ENCODE results near the gene TNS3.

The TNS3 gene

DNA sequence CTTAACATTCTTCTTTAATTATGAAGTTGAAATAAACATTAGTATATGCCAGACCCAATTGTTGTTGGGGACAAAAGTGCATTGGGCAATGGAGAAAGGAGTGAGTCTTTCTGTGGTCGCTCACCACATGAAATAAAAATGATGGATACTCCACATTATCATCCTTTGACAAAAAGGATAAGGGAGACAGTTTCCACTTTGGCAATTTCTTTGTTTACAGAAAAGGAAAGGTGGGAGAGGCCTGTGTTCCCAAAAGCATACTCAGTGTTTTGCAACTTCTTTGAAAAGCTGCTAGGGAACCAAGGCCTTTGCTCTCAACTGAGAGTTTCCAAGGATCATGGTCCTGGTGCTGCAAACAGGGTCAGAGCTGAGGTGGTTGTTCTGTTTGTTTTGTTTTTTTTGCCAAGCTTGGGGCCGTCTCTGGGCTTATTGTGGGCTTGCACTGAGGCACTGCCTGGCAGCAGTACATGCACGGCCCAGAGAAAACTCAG lies 341.9 kb downstream of the TNS3 start:
- TF ChIP-seq GATA1 (IDR thresholded peaks at IDR 0.05; ENCODE audit: low read depth, low read length) = no peak
- no peak for TF ChIP-seq POLR2A (IDR thresholded peaks at IDR 0.05; ENCODE audit: low read length)
- no peak for DNase-seq

DNA sequence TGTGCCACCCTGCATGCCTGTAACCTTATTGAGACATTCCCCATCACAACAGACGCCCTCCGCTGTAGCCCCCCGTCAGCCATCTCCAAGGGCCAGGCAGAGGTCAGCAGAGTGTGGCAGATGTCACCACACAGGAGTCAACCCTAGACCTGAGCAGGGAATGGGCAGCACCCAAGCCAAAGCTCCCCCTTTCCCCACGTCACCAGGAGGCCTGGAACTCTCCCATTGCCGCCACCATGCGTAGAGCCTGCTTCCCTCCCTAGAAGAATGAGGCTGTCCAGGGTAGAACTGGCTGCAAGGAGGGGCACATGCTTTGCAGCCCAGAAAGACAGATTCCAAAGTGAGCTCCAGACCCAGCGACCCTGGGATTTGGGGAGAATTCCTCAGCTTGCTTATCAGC lies 342.9 kb downstream of the TNS3 start:
- TF ChIP-seq GATA1 (IDR thresholded peaks at IDR 0.05; ENCODE audit: low read depth, low read length) (no peak), POLR2A (IDR thresholded peaks at IDR 0.05; ENCODE audit: low read length) (no peak)
- DNase-seq = no peak

DNA sequence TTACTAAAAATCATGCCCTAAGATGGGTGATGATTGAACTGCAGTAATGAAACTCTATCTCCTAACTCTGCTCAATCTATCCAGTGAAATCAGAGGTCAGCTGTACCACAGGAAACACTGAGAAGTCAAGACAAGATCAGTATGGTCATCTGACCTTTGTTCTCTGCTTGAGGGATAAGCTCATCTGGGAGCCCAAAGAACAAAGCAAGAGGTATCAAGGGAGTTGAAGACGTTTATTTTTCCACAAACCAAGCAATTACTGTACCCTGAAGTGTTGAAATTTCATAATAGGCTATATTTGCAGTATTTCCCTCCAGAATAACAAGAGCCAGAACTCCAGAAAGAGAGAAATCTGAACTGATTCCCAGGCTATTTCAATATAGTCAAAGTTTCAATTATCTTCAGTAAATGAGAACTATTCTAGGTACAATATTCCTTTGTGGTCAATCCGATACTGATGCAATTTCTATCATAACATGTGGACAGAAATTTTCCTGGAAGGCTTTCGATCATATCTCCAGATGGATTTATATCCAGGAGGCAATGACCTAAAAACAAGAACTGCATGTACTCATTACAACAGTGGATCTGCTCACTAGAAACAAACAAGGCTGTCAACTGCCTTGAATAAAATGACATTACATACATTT lies 345.3 kb downstream of the TNS3 start:
- no peak for TF ChIP-seq GATA1 (IDR thresholded peaks at IDR 0.05; ENCODE audit: low read depth, low read length)
- no peak for TF ChIP-seq POLR2A (IDR thresholded peaks at IDR 0.05; ENCODE audit: low read length)
- DNase-seq = no peak

DNA sequence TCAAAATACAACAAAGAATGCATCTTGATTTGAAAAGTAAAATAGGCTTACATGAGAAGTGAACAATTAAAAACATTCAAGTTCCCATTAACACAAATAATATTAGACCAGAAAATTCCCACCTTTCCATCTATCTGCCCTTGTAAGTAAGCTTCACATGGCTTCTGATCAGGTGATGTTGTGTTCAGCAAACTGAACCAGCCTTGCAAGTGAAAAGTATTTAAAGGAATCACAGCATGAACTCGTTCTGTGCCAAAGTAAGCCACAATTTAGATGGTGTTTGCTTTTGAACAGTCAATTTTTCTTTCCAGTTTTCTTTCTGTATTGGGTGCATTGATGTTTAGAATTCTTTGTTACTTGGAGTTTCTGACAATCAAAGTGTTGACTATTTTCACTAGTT lies 347.9 kb downstream of the TNS3 start:
- DNase-seq = no peak
- TF ChIP-seq POLR2A (IDR thresholded peaks at IDR 0.05; ENCODE audit: low read length) (no peak), GATA1 (IDR thresholded peaks at IDR 0.05; ENCODE audit: low read depth, low read length) (no peak)

DNA sequence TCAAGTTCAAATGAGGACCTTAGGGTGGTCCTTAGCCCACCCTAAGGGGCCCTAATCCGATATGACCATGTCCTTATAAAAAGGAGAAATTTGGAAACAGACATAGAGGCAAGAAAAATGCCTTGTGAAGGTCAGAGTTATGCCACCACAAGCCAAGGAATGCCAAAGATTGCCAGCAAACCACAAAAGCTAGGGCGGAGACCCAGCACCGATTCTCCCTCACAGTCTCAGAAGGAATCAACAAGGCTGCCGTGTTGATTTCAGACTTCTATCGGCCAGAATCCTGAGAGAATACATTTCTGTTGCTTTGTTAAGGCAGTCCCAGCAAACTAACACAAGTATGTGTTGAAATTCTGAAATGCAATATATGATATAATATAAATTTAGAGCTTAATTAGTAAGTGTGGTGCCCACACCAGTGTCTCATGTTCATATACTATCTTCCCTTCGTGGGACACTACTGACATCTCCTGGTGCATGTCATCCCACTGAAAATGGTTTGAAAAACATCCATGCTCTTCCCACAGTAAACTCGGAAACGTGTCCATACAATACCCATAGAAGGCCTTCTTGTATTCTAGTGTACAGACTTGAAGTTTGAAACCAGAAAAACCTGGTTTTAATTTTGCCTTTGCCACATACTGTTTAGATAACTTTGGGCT lies 349.0 kb downstream of the TNS3 start:
- DNase-seq = no peak
- TF ChIP-seq GATA1 (IDR thresholded peaks at IDR 0.05; ENCODE audit: low read depth, low read length) = no peak
- no peak for TF ChIP-seq POLR2A (IDR thresholded peaks at IDR 0.05; ENCODE audit: low read length)

DNA sequence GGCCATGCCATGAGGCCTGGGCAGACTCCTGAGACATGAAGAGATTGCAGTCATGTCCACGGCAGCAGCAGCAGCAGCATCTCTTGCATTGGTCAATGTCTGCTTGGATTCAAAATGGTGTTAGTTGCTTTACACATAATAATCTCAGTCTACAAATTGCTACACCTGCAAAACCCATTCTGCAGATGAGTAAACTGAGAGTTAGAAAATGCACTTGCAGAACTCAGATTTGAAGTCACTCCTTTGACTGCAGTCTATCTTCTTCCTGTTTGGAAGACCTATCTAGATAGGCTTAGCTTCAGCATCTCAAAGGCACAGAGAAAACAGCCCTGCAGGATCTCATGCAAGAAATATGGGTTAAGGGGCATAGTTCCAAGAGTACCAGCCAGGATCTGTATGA lies 350.3 kb downstream of the TNS3 start:
- no peak for DNase-seq
- TF ChIP-seq POLR2A (IDR thresholded peaks at IDR 0.05; ENCODE audit: low read length) = no peak
- TF ChIP-seq GATA1 (IDR thresholded peaks at IDR 0.05; ENCODE audit: low read depth, low read length) = no peak

GRCh38 chr7:47231032-47231431 lies 350.9 kb downstream of the TNS3 start:
- no peak for DNase-seq
- no peak for TF ChIP-seq GATA1 (IDR thresholded peaks at IDR 0.05; ENCODE audit: low read depth, low read length)
- TF ChIP-seq POLR2A (IDR thresholded peaks at IDR 0.05; ENCODE audit: low read length) = no peak

- peak in 1 of 2 experiments; percentile 2 for DNase-seq
- TF ChIP-seq POLR2A (IDR thresholded peaks at IDR 0.05; ENCODE audit: low read length) (no peak), GATA1 (IDR thresholded peaks at IDR 0.05; ENCODE audit: low read depth, low read length) (no peak)
Observed at GRCh38 chr7:47228386-47229014, 353.4 kb downstream of the TNS3 start.

DNA sequence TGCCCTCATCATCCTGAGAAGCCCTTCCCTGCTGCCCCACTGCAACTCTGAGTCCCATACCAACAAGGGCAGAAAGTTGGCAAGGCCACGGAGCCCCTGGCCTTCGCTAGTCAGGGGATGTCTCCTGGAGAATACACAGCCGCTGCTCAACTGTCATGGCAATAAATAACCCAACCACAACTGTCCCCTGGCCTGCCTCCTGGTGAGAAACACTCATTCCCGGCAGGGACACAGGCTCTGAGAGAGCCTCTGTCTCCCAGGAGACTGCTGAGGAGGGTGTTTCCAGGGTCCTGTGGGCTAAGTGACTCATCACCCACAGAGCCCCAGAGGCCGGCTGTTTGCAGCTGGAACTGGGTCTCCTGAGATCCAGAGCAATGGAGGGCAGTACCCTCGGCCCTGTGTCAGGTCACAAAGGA lies 354.1 kb downstream of the TNS3 start:
- DNase-seq = no peak
- TF ChIP-seq POLR2A (IDR thresholded peaks at IDR 0.05; ENCODE audit: low read length) (no peak), GATA1 (IDR thresholded peaks at IDR 0.05; ENCODE audit: low read depth, low read length) (no peak)

DNA sequence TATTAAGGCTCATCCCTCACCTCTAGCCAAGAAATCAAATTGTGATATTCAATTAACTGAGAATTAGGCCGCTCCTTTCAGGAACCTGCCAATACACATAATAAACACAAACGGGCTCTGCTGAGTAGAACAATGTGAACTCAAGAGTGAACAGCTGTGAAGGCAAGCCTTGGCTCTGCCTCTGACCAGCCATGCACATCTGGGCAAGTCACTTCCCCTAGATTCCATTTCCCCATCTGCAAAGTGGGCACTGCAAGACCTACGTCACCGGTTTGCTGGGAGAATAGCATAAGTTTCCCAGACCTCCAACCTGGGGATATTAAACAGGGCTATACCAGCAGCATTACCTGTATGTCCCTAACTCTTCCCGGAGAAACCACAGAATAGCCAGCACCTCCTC lies 355.2 kb downstream of the TNS3 start:
- TF ChIP-seq POLR2A (IDR thresholded peaks at IDR 0.05; ENCODE audit: low read length) = no peak
- no peak for TF ChIP-seq GATA1 (IDR thresholded peaks at IDR 0.05; ENCODE audit: low read depth, low read length)
- DNase-seq = no peak

DNA sequence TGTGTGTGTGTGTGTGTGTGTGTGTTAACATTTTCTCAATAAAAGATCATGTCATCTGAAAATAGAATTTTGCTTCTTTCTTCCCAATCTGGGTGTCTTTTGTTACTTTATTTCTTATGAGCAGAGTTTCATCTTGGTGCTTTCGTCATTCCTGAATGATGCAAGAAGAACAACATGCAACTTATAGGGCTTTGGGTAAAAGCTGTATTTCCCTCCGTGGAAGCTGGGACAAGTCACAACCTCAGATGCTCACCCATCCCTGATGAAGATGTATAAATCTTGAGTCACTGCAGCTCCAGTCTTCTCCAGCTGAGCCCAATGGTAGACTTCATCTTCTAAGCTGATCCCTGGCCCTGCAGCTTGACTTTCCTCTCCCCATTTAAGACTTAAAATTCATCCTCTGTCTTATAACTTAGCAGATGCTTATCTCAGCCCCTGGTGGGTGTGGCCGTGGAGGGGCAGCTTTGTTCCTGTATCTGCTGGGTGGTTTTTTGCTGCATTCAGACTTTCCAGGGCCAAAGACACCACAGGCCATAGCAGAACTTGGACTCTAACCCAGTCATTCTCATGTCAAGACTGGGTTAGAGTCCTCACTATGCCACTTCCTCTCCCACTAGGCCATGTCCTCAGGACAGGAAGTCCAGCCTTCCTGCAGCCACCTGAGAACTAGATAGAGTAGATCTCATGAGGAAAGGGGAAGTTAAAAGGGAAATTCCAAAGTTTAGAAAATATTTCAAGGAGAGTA lies 356.4 kb downstream of the TNS3 start:
- TF ChIP-seq GATA1 (IDR thresholded peaks at IDR 0.05; ENCODE audit: low read depth, low read length) (no peak), POLR2A (IDR thresholded peaks at IDR 0.05; ENCODE audit: low read length) (no peak)
- DNase-seq = no peak
